ENCODE measurements around the gene KCNQ1. TPM values are rescaled to one million over a fixed set of nuclear protein-coding genes. Genes with fewer than 3 reads are reported as not detected.

Gene KCNQ1
- total RNA-seq, 1 donor from 2014 or later: 52.9 TPM

- Histone ChIP-seq H3K27ac (no peak overlapping the region), H3K9me3 (no peaks in the 10 kb centered on the region), H3K4me3 (no peak overlapping the region), H3K36me3 (no peaks in the 10 kb centered on the region), H3K27me3 (no peaks in the 10 kb centered on the region), H3K4me1 (no peaks in the 10 kb centered on the region)
- ATAC-seq: no peak
- TF ChIP-seq CTCF (IDR thresholded peaks at IDR 0.05): no peak
- intact Hi-C loops (cut with DNase I): no loop called here
- no peak for DNase-seq
These were observed 410.4 kb downstream of the KCNQ1 start for GRCh38 chr11:2855162-2855561.

GRCh38 chr11:2857276-2857675, 412.5 kb downstream of the KCNQ1 start:
- ATAC-seq: no peak
- no peak overlapping the region for H3K4me3 ChIP-seq
- no peak for DNase-seq
- no peak overlapping the region for H3K27ac ChIP-seq
- TF ChIP-seq CTCF (IDR thresholded peaks at IDR 0.05): no peak
- no peaks in the 10 kb centered on the region for H3K4me1 ChIP-seq
- intact Hi-C loops (cut with DNase I): no loop called here
- peaks cover 9% of the 10 kb centered on the region for H3K27me3 ChIP-seq
- no peaks in the 10 kb centered on the region for H3K36me3 ChIP-seq
- no peaks in the 10 kb centered on the region for H3K9me3 ChIP-seq

GRCh38 chr11:2857918-2858317, 413.1 kb downstream of the KCNQ1 start:
- H3K4me1 ChIP-seq: no peaks in the 10 kb centered on the region
- no peak for DNase-seq
- peaks cover 11% of the 10 kb centered on the region for H3K27me3 ChIP-seq
- H3K36me3 ChIP-seq: no peaks in the 10 kb centered on the region
- no peak overlapping the region for H3K27ac ChIP-seq
- TF ChIP-seq CTCF (IDR thresholded peaks at IDR 0.05): no peak
- intact Hi-C loops (cut with DNase I): no loop called here
- no peak overlapping the region for H3K4me3 ChIP-seq
- no peak for ATAC-seq
- no peaks in the 10 kb centered on the region for H3K9me3 ChIP-seq

- H3K27me3 ChIP-seq: peaks cover 18% of the 10 kb centered on the region
- intact Hi-C loops (cut with DNase I): no loop called here
- no peak overlapping the region for H3K4me3 ChIP-seq
- H3K27ac ChIP-seq: no peak overlapping the region
- H3K9me3 ChIP-seq: no peaks in the 10 kb centered on the region
- DNase-seq: no peak
- no peaks in the 10 kb centered on the region for H3K4me1 ChIP-seq
- no peaks in the 10 kb centered on the region for H3K36me3 ChIP-seq
- TF ChIP-seq CTCF (IDR thresholded peaks at IDR 0.05): no peak
- no peak for ATAC-seq
These were observed 414.3 kb downstream of the KCNQ1 start for GRCh38 chr11:2858995-2859698.

- no peaks in the 10 kb centered on the region for H3K9me3 ChIP-seq
- H3K27ac ChIP-seq: no peak overlapping the region
- TF ChIP-seq CTCF (IDR thresholded peaks at IDR 0.05): no peak
- H3K4me1 ChIP-seq: no peaks in the 10 kb centered on the region
- DNase-seq (no peak), ATAC-seq (no peak)
- H3K4me3 ChIP-seq: no peak overlapping the region
- intact Hi-C loops (cut with DNase I): no loop called here
- peaks cover 18% of the 10 kb centered on the region for H3K27me3 ChIP-seq
- H3K36me3 ChIP-seq: no peaks in the 10 kb centered on the region
These were observed 414.9 kb downstream of the KCNQ1 start for GRCh38 chr11:2859699-2860037.

- H3K27me3 ChIP-seq: peaks cover 18% of the 10 kb centered on the region
- H3K4me3 ChIP-seq: no peak overlapping the region
- H3K9me3 ChIP-seq: no peaks in the 10 kb centered on the region
- H3K36me3 ChIP-seq: no peaks in the 10 kb centered on the region
- no peaks in the 10 kb centered on the region for H3K4me1 ChIP-seq
- no peak for TF ChIP-seq CTCF (IDR thresholded peaks at IDR 0.05)
- intact Hi-C loops (cut with DNase I): no loop called here
- ATAC-seq (peak; percentile 26), DNase-seq (no peak)
- H3K27ac ChIP-seq: no peak overlapping the region
These were observed 415.8 kb downstream of the KCNQ1 start for GRCh38 chr11:2860636-2861035.

All from upper lobe of right lung (tissue), 1 donor.